ENCODE data around the gene SRPK2.
"Not testable (repeated sequence)": the region's sequence is repeated elsewhere in the genome, so short reads cannot be mapped to it uniquely, and the experiment has no call there.

Gene SRPK2

DNA sequence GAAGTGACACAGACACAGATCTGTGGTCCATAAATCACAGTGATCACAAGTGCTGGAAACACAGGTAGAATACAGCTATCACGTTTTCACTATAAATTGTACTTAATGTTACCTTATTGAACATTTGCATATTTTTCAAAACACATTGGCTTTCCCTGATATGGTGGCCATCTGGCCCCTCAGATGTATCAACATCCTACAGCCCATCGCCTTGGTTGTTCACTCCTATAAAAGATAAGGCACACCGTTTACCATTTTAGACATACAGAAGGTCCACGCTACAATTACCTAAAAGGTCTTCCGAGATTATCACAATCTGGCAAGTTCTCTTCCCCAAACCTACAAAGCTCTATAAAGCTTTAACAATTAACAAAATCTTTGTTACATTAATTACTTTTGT is 91.4 kb downstream of the SRPK2 start:
- no peak for DNase-seq

DNA sequence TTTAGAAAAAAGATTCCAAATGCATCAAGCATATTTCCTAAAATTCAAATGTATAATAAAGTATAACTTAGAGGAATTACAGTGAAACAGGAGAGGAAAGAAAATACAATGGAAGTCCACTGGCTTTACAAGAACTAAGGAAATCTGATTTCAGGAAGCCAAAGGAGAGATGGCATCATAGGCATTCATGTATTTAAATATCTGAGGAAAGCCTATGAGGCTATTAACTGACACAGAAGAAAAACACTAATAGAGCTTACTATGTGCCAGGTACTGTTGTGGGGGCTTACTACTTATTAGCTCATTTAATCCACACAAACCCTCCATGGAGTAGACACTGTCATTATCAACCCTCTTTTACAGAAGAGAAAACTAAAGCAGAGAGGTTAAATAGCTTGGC is 92.2 kb downstream of the SRPK2 start:
- DNase-seq = no peak

DNA sequence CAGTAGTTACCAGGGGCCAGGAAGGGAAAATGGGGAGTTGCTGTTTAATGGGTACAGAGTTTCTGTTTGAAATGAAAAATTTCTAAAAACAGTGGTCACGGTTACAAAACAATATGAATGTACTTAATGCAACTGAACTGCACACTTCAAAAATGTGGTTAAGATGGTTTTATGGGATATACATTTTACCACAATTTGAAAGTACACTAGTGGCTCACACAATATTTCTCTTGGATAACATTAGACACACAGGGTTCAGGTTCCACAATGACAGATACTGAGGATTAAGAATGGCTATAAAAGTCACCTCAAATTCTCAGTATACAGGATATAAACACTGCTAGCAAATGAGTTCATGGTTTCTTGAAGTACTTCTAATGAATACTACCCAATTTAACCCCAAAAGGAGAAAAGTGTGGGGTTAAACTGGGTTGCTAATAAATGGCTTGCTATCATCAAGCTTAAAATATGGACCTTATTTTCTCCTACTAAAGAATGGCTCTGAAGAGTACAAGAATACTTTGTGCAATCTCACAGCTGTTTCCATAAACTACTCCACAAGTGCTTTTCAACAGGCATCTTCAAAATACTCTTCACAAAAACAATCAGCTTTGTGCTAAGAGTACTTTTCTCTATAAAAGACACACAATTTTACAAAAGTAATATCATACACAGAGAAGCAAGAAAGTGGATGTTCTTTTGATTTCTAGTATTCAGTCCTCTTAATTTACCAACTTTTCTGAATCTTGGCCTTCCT is 92.9 kb downstream of the SRPK2 start:
- DNase-seq = no peak

DNA sequence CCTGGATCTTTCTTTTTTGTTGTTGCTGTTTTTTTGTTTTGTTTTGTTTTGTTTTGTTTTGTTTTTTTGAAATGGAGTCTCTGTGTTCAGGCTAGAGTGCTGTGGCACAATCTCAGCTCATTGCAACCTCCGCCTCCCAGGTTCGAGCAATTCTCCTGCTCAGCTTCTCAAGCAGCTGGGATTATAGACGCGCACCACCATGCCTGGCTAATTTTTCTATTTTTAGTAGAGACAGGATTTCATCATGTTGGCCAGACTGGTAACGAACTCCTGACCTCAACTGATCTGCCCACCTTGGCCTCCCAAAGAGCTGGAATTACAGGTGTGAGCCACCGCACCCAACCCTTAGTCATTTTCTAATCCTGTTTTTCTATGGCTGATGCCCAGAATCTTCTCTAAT is 94.2 kb downstream of the SRPK2 start:
- DNase-seq = not testable (repeated sequence)

DNA sequence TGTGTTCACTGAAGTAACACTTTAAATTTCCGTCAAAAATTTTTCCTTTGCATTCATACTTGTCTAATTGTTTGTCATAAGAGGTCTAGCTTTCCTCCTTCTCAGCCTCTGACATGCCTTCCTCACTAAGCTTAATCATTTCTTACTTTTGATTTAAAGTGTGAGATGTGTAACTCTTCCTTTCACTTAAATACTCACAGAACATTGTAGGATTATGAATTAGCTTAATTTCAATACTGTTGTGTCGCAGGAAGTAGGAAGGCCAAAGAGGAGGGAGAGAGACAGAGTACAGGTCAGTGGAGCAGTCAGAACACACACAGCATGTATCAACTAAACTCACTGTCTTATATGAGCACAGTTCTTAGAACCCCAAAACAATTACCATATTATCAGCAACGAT is 99.0 kb downstream of the SRPK2 start:
- DNase-seq = no peak

DNA sequence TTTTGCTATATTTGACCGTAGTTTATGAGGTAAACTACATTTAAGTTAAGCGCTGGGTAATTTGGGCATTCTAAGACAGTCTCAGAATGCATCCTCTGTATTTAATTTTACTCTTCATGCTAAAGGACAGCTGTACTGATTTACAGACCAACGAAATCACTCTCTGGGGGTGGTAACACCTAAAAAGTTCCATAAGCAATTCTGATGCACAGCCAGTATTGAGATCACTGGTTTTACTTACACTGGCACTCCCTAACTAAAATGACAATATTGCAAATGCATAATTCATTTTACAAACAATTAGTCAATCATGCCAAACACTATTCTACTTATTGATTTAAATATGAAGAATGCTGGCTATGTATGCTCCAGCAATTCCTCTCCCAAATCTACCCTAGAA is 102.3 kb downstream of the SRPK2 start:
- DNase-seq = no peak

DNA sequence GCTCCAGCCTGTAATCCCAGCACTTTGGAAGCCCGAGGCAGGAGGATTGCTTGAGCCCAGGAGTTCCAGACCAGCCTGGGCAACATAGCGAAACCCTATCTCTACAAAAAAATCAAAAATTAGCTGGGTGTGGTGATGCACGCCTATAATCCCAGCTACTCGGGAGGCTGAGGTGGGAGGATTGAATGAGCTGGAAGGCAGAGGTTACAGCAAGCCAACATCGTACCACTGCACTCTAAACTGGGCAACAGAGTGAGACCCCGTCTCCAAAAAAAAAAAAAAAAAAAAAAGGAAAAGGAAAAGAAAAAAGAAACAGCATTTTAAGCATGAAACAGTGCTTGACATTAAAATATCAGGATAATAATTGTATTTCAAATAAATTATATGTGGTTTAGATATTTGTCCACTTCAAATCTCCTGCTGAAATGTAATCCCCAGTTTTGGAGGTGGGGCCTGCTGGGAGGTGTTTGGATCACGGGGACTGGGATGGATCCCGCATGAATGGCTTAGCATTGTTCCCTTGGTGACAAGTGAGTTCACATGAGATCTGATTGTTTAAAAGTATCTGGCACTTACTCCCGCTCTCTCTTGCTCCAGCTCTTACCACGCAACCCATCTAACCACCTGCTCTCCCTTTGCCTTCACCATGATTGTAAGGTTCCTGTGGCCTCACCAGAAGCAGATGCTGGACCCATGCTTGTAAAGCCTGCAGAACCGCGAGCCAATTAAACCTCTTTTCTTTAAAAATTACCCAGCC is 103.4 kb downstream of the SRPK2 start:
- no peak for DNase-seq

DNA sequence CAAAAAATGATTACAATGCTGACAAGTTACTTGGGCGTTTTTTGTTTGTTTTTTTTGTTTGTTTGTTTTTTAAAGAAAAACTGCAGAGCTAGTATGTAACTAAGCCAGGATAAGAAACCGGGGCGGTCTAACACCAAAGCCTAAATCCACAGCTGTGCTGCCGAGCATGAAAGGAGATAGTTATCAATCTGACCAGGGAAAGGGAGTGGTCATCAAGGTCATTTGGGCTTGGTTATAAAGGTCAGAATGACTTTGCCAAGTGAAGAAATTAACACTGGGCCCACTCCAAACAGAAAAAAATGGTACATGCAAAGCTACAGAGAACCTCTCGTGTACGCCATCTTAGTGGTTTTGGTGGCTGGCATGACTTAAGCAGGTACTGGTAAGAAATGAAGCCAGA is 104.7 kb downstream of the SRPK2 start:
- DNase-seq = no peak

DNA sequence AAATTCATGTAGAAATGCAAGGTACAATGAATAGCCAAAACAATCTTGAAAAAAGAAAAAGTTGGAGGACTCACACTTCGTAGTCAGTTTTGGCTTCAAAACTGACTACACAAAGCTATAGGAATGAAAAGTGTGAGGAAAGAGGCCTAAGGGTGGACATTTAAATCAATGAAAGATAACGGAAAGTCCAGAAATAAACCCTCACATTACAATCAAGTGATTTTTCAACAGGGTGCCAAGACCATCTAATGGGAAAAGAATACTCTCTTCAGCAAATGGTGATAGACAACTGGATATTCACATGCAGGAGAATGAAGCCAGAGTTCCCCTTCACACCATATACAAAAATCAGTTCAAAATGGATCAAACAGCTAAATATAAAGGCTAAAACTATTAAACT is 106.8 kb downstream of the SRPK2 start:
- DNase-seq = no peak

DNA sequence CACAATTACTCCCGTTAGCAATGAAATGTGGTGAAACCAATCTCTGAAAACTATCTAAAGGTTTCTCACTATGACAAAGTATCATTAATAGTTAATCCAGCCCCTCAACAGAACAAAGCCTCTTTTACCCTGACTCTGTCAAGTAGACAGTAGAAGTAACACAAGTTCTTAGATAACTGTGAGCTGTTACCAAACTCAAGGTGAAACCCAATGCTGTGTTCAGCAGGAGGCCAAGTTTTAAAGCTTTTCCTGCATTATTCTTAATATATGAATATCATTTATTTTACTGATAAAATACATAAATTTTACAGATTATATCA is 109.1 kb downstream of the SRPK2 start:
- DNase-seq = no peak

DNA sequence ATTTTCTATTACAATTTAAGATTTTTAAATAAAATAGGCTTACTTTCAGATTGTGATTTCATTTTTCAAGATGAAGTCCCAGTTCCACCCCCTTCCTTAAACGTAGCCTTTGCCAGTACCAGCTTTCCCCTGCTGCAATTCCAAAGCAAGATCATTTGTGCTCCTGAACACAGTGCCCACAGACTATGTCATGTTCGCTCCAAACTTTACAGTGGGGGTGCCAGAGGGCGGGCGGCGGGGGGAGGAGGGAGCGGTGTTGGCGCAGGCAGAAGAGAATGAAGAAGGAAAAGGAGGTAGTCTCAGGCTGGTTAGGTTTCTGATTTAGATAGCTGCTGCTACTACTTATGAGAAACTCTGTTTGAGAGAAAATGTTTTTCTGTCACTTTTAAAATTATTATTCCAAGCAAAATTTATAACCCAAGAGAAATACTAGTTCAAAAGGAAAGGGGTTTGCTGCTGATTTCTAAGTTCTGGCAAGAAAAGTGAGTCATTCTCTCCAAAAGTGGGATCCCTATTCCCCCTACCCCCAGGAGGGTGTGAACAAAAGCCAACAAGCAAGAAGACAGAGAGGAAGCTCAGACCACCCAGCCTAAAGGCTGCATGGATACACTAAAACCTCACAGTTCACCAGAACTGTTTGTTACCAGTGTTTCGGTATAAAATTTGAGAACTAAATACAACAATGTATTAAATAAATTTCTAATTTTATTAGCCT is 109.6 kb downstream of the SRPK2 start:
- no peak for DNase-seq

DNA sequence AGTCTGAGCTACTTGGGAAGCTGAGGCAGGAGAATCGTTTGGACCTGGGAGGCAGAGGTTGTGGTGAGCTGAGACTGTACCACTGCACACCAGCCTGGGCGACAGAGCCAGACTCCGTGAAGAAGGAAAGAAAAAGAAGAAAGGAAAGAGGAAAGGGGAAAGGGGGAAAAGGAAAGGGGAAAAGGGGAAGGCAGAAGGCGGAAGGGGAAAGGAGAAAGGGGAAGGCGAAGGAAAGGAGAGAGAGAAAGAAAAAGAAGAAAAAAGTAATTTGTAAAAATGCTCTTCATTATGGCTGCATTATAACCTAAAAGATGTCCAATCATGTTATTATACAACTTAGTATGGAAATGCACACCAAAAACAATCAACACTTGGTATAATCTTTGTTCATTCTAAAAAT is 110.2 kb downstream of the SRPK2 start:
- no peak for DNase-seq

DNA sequence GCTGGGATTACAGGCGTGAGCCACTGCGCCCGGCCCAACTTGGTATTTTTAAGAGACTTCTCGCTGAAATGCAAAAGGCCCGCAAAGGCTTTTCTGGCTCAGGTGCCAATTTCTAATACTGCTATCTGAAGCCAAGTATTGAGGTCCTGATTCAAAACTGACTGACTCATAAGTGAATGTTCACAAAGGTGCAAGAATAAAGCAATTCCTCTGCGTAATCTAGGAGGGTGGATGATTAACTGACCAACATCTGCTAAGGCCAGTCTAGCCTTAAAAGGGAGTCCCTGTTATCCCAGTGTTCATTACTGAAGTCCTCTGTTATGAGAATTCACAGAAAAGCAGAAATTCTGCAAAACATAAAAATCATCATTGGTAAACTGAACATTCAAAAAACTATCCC is 111.4 kb downstream of the SRPK2 start:
- no peak for DNase-seq

DNA sequence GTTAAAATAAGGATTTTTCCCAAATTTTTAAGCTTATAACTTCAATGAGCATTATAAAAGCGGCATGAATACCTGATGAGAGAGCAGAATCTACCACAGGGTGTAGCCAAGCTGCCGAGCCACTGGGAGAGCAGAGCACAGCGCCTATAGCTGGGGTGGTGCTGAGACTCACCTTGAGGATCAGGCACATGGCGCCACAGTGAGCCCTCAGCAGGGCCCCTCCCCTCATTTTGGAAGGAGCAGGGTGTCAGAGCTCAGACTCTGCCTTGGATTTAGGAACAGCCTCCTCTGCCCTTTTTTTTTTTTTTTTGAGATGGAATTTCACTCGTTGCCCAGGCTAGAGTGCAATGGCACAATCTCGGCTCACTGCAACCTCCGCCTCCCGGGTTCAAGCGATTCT is 118.6 kb downstream of the SRPK2 start:
- DNase-seq = no peak

DNA sequence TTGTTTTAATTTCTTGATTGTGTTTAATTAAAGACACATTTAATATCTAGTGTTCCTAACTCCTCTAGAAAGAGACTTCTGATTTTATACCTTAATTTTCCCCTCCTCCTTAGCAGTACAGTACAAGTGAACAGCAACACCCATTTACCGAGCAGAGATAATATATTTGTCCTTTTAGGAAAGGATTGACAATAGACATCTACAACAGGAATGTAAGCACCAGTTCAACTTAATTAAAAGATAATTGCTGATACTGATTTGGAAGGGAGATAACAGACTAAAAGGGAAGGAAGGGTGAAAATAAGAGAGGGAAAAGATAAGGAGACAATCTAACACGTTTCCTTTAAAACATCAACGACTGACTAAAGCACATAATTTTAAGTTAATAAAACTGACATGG is 119.3 kb downstream of the SRPK2 start:
- DNase-seq = no peak

DNA sequence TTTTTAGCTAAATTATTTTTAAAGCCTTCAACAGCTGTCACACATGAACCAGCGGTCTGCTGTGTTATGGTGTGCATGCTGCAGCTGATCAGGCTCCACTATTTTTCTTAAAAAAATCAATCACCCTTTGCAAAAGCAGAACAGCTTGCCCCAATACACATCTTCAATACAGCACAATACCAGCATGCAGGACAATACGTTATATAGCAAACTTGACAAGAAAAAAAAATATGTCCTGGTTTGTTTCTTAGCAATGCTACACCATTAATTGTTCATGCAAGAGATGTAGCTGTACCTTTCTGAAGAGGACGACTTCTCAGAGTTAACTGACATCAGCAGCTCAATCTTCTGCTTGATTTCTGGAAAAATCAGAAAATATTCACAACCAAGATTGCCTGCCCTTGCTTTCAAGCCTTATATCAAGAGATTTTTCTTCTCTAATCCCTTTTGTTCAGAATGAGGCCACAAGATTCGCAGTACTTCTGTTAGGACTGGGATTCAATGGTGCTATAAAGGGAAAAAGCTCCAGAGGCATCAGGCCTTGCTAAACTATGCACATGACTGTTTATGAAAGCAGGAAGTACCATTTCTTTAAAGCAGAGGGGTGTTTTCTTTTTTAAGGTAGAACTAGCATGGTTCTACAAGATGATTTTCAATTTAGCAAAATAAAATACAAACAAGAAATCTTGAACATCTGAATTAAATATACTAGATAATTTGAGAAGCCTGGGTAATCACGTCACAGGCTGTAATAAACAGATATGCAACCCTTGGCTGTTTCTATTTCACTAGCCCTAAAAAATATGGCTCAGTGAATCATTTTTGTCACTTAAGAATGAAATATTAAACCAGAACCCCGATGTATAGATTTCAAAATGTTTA is 120.0 kb downstream of the SRPK2 start:
- DNase-seq = no peak

DNA sequence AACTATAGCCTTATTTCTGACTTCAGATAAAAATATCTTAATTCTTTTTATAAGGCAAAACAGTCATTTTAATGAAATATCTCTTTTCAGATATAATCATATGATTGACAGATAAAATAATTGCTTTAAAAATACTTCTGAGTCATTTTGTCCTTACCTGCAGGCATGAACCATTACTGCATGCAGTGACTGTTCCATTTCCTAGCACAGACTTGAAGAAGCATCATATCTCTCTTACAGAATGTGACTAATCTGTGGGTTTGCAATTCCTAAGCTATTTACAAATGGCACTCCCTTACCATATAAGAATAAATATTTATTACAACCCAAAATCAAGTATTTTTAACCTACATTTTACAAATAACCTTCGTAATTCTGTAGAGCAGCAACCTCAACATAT is 120.7 kb downstream of the SRPK2 start:
- DNase-seq = no peak

DNA sequence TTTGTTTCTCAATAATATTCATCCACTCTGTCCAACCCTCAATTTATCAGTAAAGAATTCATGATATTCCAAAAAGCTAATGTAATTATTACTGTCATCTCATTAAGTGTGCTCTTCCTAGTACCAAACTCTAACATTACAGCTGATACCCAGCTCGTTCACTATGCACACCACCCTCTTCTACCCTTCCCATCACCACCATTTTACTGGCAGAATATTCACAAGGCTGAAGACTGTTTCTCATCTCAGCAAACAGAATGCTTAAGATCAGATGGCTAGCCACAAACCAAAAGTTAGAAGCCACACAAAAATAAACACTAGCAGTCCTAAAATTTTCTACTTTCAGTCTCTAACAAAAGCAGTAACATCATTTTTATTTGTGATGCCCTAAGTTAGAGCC is 121.5 kb downstream of the SRPK2 start:
- no peak for DNase-seq

DNA sequence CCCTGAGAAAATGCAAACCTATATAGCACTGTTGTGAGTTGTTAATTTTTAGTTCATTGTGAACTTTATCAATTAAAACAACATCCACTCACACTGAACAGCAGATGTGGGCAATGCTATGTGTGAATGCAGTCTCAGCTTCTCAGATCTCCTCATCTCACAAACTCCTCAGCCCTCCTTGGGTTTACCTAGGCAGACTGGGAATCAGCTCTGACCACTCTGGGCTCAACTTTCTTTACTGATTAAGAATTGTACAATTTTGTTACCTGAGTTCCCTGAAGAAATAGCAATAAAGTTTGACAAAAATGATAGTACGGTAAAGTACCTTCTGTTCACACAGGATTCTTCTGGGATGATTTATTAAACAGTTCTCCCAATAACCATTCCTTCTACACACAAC is 124.0 kb downstream of the SRPK2 start:
- no peak for DNase-seq

DNA sequence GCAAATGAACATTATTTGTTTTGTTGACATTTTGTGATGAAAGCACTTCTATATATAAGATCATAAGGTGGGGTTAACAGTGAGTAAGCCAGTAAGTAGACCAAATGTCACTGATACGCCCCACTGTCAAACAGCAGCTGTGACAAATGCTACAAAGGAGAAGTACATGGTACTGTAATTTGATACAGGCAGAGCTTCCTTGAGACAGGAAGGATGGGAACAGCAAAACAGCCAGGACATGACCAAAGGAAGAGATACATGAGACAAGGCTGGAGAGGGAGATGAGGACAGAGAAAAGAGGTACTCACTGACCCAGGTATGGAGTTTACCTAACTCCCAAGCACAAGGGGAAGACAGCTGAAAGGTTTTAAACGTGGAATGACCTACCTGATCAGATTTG is 127.0 kb downstream of the SRPK2 start:
- DNase-seq = no peak

DNA sequence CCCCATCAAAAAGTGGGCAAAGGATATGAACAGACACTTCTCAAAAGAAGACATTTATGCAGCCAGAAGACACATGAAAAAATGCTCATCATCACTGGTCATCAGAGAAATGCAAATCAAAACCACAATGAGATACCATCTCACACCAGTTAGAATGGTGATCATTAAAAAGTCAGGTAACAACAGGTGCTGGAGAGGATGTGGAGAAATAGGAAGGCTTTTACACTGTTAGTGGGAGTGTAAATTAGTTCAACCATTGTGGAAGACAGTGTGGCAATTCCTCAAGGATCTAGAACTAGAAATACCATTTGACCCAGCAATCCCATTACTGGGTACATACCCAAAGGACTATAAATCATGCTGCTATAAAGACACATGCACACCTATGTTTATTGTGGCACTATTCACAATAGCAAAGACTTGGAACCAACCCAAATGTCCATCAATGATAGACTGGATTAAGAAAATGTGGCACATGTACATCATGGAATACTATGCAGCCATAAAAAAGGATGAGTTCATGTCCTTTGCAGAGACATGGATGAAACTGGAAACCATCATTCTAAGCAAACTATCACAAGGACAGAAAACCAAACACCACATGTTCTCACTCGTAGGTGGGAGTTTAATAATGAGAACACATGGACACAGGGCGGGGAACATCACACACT is 128.4 kb downstream of the SRPK2 start:
- DNase-seq = not testable (repeated sequence)

DNA sequence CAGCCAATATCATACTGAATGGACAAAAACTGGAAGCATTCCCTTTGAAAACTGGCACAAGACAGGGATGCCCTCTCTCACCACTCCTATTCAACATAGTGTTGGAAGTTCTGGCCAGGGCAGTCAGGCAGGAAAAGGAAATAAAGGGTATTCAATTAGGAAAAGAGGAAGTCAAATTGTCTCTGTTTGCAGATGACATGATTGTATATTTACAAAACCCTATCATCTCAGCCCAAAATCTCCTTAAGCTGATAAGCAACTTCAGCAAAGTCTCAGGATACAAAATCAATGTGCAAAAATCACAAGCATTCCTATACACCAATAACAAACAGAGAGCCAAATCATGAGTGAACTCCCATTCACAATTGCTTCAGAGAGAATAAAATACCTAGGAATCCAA is 129.8 kb downstream of the SRPK2 start:
- DNase-seq = not testable (repeated sequence)

DNA sequence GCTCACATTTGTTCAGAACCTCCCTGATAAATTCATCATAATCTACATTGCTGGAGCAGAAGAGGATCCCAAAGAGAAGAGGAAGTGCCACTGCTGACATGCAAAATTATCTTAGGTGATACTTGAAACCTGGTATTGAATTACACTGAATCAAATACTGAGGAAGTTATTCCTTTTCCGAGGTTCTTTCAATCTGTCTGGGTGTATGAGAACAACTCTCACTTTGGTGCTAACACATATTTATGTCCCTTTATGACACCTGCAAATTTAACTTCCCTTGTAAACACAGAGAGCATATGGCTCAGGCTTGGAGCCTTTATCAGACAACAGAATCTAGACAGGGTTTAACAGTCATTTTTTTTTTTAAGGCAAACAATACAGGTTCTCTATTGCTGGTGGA is 131.4 kb downstream of the SRPK2 start:
- no peak for DNase-seq
